H1 (cell line): ENCODE measurements around the gene TAS2R16. TPM values are rescaled to one million over a fixed set of nuclear protein-coding genes. Genes with fewer than 3 reads are reported as not detected.

Source experiments
- CTCF ChIA-PET: fragments of 300-600 bp; sonication (Branson Sonifier 250); formaldehyde crosslinking; loops from one replicate; lab custom pipeline; 2021; ENCODE audit not compliant: partially characterized antibody; lab: Charles Lee
- POLR2A ChIA-PET: fragments of 300-600 bp; sonication (Branson Sonifier 250); formaldehyde crosslinking; loops from one replicate; lab custom pipeline; 2021; ENCODE audit warnings: inconsistent platforms; ENCODE audit not compliant: partially characterized antibody; lab: Charles Lee
- DNase-seq, 2 experiments: peaks; one replicate each; pipeline versions ENCODE4 v3.0.0 to v3.0.0-alpha.2; 2010 to 2022; ENCODE audit warnings: low spot score in 2 of 2, low read depth in 1 of 2, mixed read lengths in 1 of 2
- FAIRE-seq: peaks from 2 replicates; lab custom pipeline; 2011; peaks lifted over from hg19 to GRCh38; lab: Jason Lieb, UNC
- H2AFZ ChIP-seq: 2 replicates; pipeline ENCODE4 v1.8.1; 2012; ENCODE audit warnings: low read length, inconsistent platforms
- H2AK5ac ChIP-seq: 2 replicates; pipeline ENCODE4 v1.6.1; 2013; ENCODE audit warnings: low read depth, low read length
- H2BK120ac ChIP-seq: replicated peaks from 2 replicates; pipeline ENCODE3; 2013; ENCODE audit warnings: low read depth, low read length, inconsistent platforms
- H2BK12ac ChIP-seq: 2 replicates; pipeline ENCODE4 v1.6.1; 2013; ENCODE audit warnings: low read depth, low read length
- H2BK15ac ChIP-seq: 2 replicates; pipeline ENCODE4 v1.6.1; 2013; ENCODE audit warnings: low read length
- H2BK20ac ChIP-seq: 2 replicates; pipeline ENCODE4 v1.6.1; 2013; ENCODE audit warnings: low read length
- H2BK5ac ChIP-seq: 2 replicates; pipeline ENCODE4 v1.6.1; 2013; ENCODE audit warnings: low read depth, low read length
- H3K14ac ChIP-seq: 2 replicates; pipeline ENCODE4 v1.6.1; 2013; ENCODE audit warnings: inconsistent platforms; ENCODE audit not compliant: insufficient read length
- H3K18ac ChIP-seq: 2 replicates; pipeline ENCODE4 v1.6.1; 2013; ENCODE audit warnings: low read length; ENCODE audit errors: extremely low read depth
- H3K23ac ChIP-seq: 2 replicates; pipeline ENCODE4 v1.6.1; 2013; ENCODE audit warnings: inconsistent platforms; ENCODE audit not compliant: insufficient read length
- H3K23me2 ChIP-seq: 2 replicates; pipeline ENCODE4 v1.6.1; 2013; ENCODE audit warnings: low read depth, low read length
- H3K27ac ChIP-seq: 2 replicates; pipeline ENCODE4 v1.6.1; 2011; ENCODE audit warnings: low read depth, low read length, inconsistent platforms
- H3K27me3 ChIP-seq, 4 experiments: replicated peaks in 1 of 4; 1 replicate in 1 of 4; 2 replicates in 3 of 4; pipeline versions ENCODE4 v1.6.1 to v1.8.1; 2011 to 2013; ENCODE audit warnings: low read length in 3 of 4, mild to moderate bottlenecking in 3 of 4, inconsistent platforms in 2 of 4, mixed read lengths in 2 of 4, moderate library complexity in 1 of 4; ENCODE audit not compliant: control insufficient read depth in 3 of 4, insufficient read depth in 3 of 4; ENCODE audit errors: extremely low read depth in 1 of 4
- H3K36me3 ChIP-seq, 4 experiments: 2 replicates each; pipeline versions ENCODE4 v1.6.1 to v1.8.1; 2011 to 2013; ENCODE audit warnings: mild to moderate bottlenecking in 4 of 4, low read length in 3 of 4, moderate library complexity in 2 of 4, control low read depth in 1 of 4, inconsistent platforms in 1 of 4; ENCODE audit not compliant: insufficient read depth in 4 of 4, control insufficient read depth in 2 of 4
- H3K4ac ChIP-seq: replicated peaks from 2 replicates; pipeline ENCODE3; 2013; ENCODE audit warnings: low read length, low read depth, mixed read lengths, inconsistent platforms; ENCODE audit not compliant: insufficient read length
- H3K4me1 ChIP-seq, 4 experiments: replicated peaks in 1 of 4; 1 replicate in 1 of 4; 2 replicates in 3 of 4; pipeline versions ENCODE4 v1.6.1 to v1.8.1; 2011 to 2013; ENCODE audit warnings: low read length in 3 of 4, inconsistent platforms in 2 of 4, mixed read lengths in 1 of 4; ENCODE audit not compliant: insufficient read depth in 4 of 4, control insufficient read depth in 3 of 4
- H3K4me2 ChIP-seq, 2 experiments: 2 replicates each; pipeline versions ENCODE4 v1.6.1 to v1.8.1; 2011 to 2013; ENCODE audit warnings: low read depth in 2 of 2, low read length in 2 of 2, control low read depth in 1 of 2, inconsistent platforms in 1 of 2, mild to moderate bottlenecking in 1 of 2; ENCODE audit not compliant: insufficient read depth in 1 of 2
- H3K4me3 ChIP-seq, 4 experiments: fragments of 200-600, 300-600 bp in 1 of 4; sonication (generic), shearing (Covaris generic), sonication (Bioruptor Twin) in 1 of 4; 2 replicates each; pipeline versions ENCODE4 v1.5.1 to v1.8.1; 2011 to 2016; ENCODE audit warnings: low read length in 4 of 4, low read depth in 3 of 4, control low read depth in 2 of 4, inconsistent platforms in 2 of 4, mild to moderate bottlenecking in 2 of 4, mixed read lengths in 1 of 4, moderate library complexity in 1 of 4; ENCODE audit not compliant: insufficient read depth in 2 of 4; ENCODE audit errors: extremely low read depth in 1 of 4
- H3K56ac ChIP-seq: replicated peaks from 2 replicates; pipeline ENCODE3; 2013; ENCODE audit warnings: low read depth, mild to moderate bottlenecking, mixed read lengths, low read length, inconsistent platforms; ENCODE audit not compliant: insufficient read length
- H3K79me1 ChIP-seq: 2 replicates; pipeline ENCODE4 v1.6.1; 2013; ENCODE audit warnings: low read depth, low read length, control low read depth
- H3K79me2 ChIP-seq, 2 experiments: 2 replicates each; pipeline versions ENCODE4 v1.6.1 to v1.8.1; 2012 to 2013; ENCODE audit warnings: low read length in 2 of 2, mild to moderate bottlenecking in 2 of 2, inconsistent platforms in 1 of 2; ENCODE audit not compliant: insufficient read depth in 2 of 2, control insufficient read depth in 1 of 2
- H3K9ac ChIP-seq, 4 experiments: replicated peaks in 1 of 4; 1 replicate in 1 of 4; 2 replicates in 3 of 4; pipeline versions ENCODE4 v1.6.1 to v1.8.1; 2011 to 2013; ENCODE audit warnings: low read depth in 3 of 4, low read length in 3 of 4, control low read depth in 2 of 4, mild to moderate bottlenecking in 2 of 4, moderate library complexity in 2 of 4, inconsistent platforms in 1 of 4; ENCODE audit errors: extremely low read depth in 1 of 4
- H3K9me3 ChIP-seq, 2 experiments: 2 replicates each; pipeline versions ENCODE4 v1.6.1 to v1.8.1; 2012 to 2013; ENCODE audit warnings: mild to moderate bottlenecking in 2 of 2, moderate library complexity in 2 of 2, control low read depth in 1 of 2, inconsistent platforms in 1 of 2, low read depth in 1 of 2, low read length in 1 of 2, mixed read lengths in 1 of 2; ENCODE audit not compliant: insufficient read depth in 2 of 2
- H4K20me1 ChIP-seq, 2 experiments: replicated peaks in 1 of 2; 2 replicates each; pipeline versions ENCODE3 to v1.8.1; 2011 to 2013; ENCODE audit warnings: inconsistent platforms in 2 of 2, low read length in 2 of 2, mild to moderate bottlenecking in 1 of 2; ENCODE audit not compliant: insufficient read depth in 2 of 2, control insufficient read depth in 1 of 2
- H4K5ac ChIP-seq: 2 replicates; pipeline ENCODE4 v1.6.1; 2013; ENCODE audit warnings: low read length, low read depth, mixed read lengths, inconsistent platforms; ENCODE audit not compliant: insufficient read length
- H4K8ac ChIP-seq: 2 replicates; pipeline ENCODE4 v1.8.0; 2013; ENCODE audit warnings: mild to moderate bottlenecking, moderate library complexity, low read length, inconsistent platforms; ENCODE audit not compliant: insufficient read depth; ENCODE audit errors: extremely low read depth
- H4K91ac ChIP-seq: replicated peaks from 2 replicates; pipeline ENCODE3; 2013; ENCODE audit warnings: low read length, mixed read lengths, inconsistent platforms; ENCODE audit not compliant: insufficient read length
- BACH1 ChIP-seq: IDR thresholded peaks from 2 replicates; pipeline ENCODE4 v1.6.1; 2012; ENCODE audit warnings: low read length, improper control_type of control experiment
- CHD1 ChIP-seq: IDR thresholded peaks from 2 replicates; pipeline ENCODE4 v1.6.1; 2012; ENCODE audit warnings: low read depth, low read length, improper control_type of control experiment
- GABPA ChIP-seq: IDR thresholded peaks from 2 replicates; pipeline ENCODE4 v1.6.1; 2011; ENCODE audit warnings: mild to moderate bottlenecking, low read length, moderate library complexity, borderline replicate concordance; ENCODE audit not compliant: insufficient read depth
- HDAC2 ChIP-seq, 2 experiments: fragments of 300-600 bp in 1 of 2; sonication (generic) in 1 of 2; IDR thresholded peaks; 2 replicates each; pipeline ENCODE4 v1.6.1; 2011 to 2012; ENCODE audit warnings: low read depth in 2 of 2, low read length in 2 of 2, mild to moderate bottlenecking in 2 of 2, moderate library complexity in 2 of 2, borderline replicate concordance in 1 of 2, inconsistent platforms in 1 of 2
- KDM5A ChIP-seq: fragments of 200-600 bp; IDR thresholded peaks from 2 replicates; pipeline ENCODE4 v1.7.1; 2012; ENCODE audit warnings: mild to moderate bottlenecking, low read length, inconsistent platforms, mixed read lengths
- NANOG ChIP-seq: IDR thresholded peaks from 2 replicates; pipeline ENCODE4 v1.6.1; 2011; ENCODE audit warnings: low read length, low read depth, mild to moderate bottlenecking, inconsistent platforms; ENCODE audit not compliant: insufficient read depth, poor library complexity, severe bottlenecking
- NRF1 ChIP-seq: IDR thresholded peaks from 2 replicates; pipeline ENCODE4 v1.6.1; 2011; ENCODE audit warnings: mild to moderate bottlenecking, low read depth, low read length, improper control_type of control experiment
- TAF1 ChIP-seq: IDR thresholded peaks from 2 replicates; pipeline ENCODE4 v1.6.1; 2011; ENCODE audit warnings: mild to moderate bottlenecking, low read depth, low read length
- TEAD4 ChIP-seq: IDR thresholded peaks from 2 replicates; pipeline ENCODE4 v1.6.1; 2012; ENCODE audit warnings: low read depth, low read length, inconsistent platforms, mixed read lengths
- WGBS, 2 experiments: shearing (Covaris generic) in 1 of 2; methylation state at CpG; one replicate each; pipeline versions ENCODE4 v1.1.6 to v1.1.7; 2013 to 2015; ENCODE audit warnings: low lambda C conversion rate in 2 of 2, mixed read lengths in 2 of 2, inconsistent platforms in 1 of 2, low coverage in 1 of 2, missing lambda C conversion rate in 1 of 2; ENCODE audit not compliant: insufficient replicate concordance in 2 of 2, insufficient coverage in 1 of 2, insufficient read length in 1 of 2; ENCODE audit errors: extremely low coverage in 1 of 2, missing lambda C conversion rate in 1 of 2; 5-methylcytosine and 5-hydroxymethylcytosine counted together
- polyA plus RNA-seq, 7 experiments: library from polyadenylated mRNA; depleted of rRNA in 3 of 7; stranded (reverse) in 5 of 7; unstranded in 2 of 7; fragments of >200 nt in 5 of 7; fragments of 200-250 nt in 2 of 7; gene quantifications; 1 replicate in 5 of 7; 2 replicates in 1 of 7; 4 replicates in 1 of 7; pipeline versions ENCODE4 v1.2.1 to v1.2.3, GENCODE V29; 2011 to 2013; ENCODE audit warnings: missing spikeins in 2 of 7, mixed read lengths in 2 of 7
- total RNA-seq: library from RNA; stranded (reverse); fragmentation: NEBNext Ultra II Directional; extraction: Animal tissue kit (Norgen Biotek cat#: 25700); gene quantifications from 2 replicates; pipeline ENCODE4 v1.2.1, GENCODE V29; 2021
- TF ChIP-seq, protein P1 (sequence below), 3 experiments: IDR thresholded peaks; 1 replicate in 2 of 3; 2 replicates in 1 of 3; pipeline versions ENCODE4 v1.5.1 to v1.6.1; 2011; ENCODE audit warnings: low read length in 3 of 3, mild to moderate bottlenecking in 3 of 3, inconsistent platforms in 2 of 3, low read depth in 1 of 3, moderate library complexity in 1 of 3; ENCODE audit not compliant: insufficient read depth in 1 of 3; ENCODE audit errors: control extremely low read depth in 1 of 3

Gene TAS2R16
- total and polyA plus RNA-seq, 2 of the 8 experiments (the other 6 are each of a cell fraction or from before 2014, with no cell fraction given), result not detected

DNA sequence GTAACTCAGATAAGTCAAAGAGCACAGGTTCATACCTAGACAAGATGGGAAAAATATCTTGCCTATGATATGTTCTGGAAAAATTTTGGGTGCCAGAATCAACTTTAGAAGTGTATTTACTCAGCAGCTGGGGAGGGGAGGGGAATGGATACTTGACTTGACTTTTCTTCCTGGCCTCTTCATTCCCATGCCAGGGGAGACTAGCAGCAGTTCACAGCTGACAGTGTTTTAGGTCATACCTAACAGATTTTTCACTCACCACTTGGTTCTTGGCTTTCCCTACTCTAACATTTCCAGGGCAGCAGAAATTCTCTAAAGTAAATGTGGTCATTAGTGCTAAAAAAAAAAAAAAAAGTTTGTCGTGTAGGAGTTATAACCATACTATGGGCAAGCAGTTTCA, 46.3 kb downstream of the TAS2R16 start:
- no peak overlapping the region for H3K9ac ChIP-seq
- no peak overlapping the region for H3K27ac ChIP-seq
- DNase-seq, result no peak
- WGBS, 2 experiments, result 91% methylated on average over 1 of the region's 1 CpG; no CpG with 5 or more reads in 1 of the 2 experiments
- no peak overlapping the region for H3K4me3 ChIP-seq
- no peak overlapping the region for H2BK20ac ChIP-seq
- H2BK12ac ChIP-seq, result no peak overlapping the region
- no peaks in the 10 kb centered on the region for H3K36me3 ChIP-seq
- ChIA-PET POLR2A (interaction anchor here (0.7 to 1.2 kb wide), 2 partner anchors 24 to 106 kb away, joined by 4 read pairs; no protein-coding TSS in a partner anchor), CTCF (interaction anchor here (0.6 kb wide), 2 partner anchors 81 to 192 kb away, joined by 3 read pairs; no protein-coding TSS in a partner anchor)
- H3K23ac ChIP-seq, result no peak overlapping the region
- no peak overlapping the region for H3K56ac ChIP-seq
- H2BK120ac ChIP-seq, result no peak overlapping the region
- H4K91ac ChIP-seq, result no peak overlapping the region
- H4K8ac ChIP-seq, result no peak overlapping the region
- no peaks in the 10 kb centered on the region for H3K79me1 ChIP-seq
- H3K4me2 ChIP-seq, result no peak overlapping the region
- no peak overlapping the region for H2AK5ac ChIP-seq
- H3K4me1 ChIP-seq, result no peaks in the 10 kb centered on the region; a peak in 1 of 7 replicates
- no peaks in the 10 kb centered on the region for H4K20me1 ChIP-seq
- H3K4ac ChIP-seq, result no peak overlapping the region
- no peak overlapping the region for H3K14ac ChIP-seq
- FAIRE-seq, result no peak
- no peaks in the 10 kb centered on the region for H3K23me2 ChIP-seq
- H2AFZ ChIP-seq, result no peak overlapping the region
- H3K27me3 ChIP-seq, result no peaks in the 10 kb centered on the region
- H3K18ac ChIP-seq, result no peak overlapping the region
- H3K9me3 ChIP-seq, result no peaks in the 10 kb centered on the region
- H3K79me2 ChIP-seq, result no peaks in the 10 kb centered on the region
- H2BK15ac ChIP-seq, result no peak overlapping the region
- H2BK5ac ChIP-seq, result no peak overlapping the region
- H4K5ac ChIP-seq, result no peak overlapping the region
- no peak for TF ChIP-seq BACH1
- TF ChIP-seq, protein P1, sequence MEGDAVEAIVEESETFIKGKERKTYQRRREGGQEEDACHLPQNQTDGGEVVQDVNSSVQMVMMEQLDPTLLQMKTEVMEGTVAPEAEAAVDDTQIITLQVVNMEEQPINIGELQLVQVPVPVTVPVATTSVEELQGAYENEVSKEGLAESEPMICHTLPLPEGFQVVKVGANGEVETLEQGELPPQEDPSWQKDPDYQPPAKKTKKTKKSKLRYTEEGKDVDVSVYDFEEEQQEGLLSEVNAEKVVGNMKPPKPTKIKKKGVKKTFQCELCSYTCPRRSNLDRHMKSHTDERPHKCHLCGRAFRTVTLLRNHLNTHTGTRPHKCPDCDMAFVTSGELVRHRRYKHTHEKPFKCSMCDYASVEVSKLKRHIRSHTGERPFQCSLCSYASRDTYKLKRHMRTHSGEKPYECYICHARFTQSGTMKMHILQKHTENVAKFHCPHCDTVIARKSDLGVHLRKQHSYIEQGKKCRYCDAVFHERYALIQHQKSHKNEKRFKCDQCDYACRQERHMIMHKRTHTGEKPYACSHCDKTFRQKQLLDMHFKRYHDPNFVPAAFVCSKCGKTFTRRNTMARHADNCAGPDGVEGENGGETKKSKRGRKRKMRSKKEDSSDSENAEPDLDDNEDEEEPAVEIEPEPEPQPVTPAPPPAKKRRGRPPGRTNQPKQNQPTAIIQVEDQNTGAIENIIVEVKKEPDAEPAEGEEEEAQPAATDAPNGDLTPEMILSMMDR (IDR thresholded peaks at IDR 0.05; ENCODE audit: control extremely low read depth in 1 of 3, insufficient read depth in 1 of 3, low read depth in 1 of 3, low read length in 3 of 3), result no peak
- no peak for TF ChIP-seq GABPA
- no peak for TF ChIP-seq KDM5A
- TF ChIP-seq CHD1, result no peak
- no peak for TF ChIP-seq TEAD4
- no peak for TF ChIP-seq HDAC2 (IDR thresholded peaks at IDR 0.05; ENCODE audit: borderline replicate concordance in 1 of 2, low read depth in 2 of 2, low read length in 2 of 2)
- TF ChIP-seq TAF1, result no peak
- no peak for TF ChIP-seq NRF1
- no peak for TF ChIP-seq NANOG
